Measurements from ENCODE around the gene EGFLAM. TPM values are rescaled to one million over a fixed set of nuclear protein-coding genes. Genes with fewer than 3 reads are reported as not detected.

The EGFLAM gene
- total RNA-seq, 1 experiment from 2014 or later, result 0.33 TPM

GRCh38 chr5:38274370-38274769 lies 16.0 kb downstream of the EGFLAM start:
- Mint-ChIP-seq H3K27ac (no peak overlapping the region), H3K4me1 (no peaks in the 10 kb centered on the region), H3K9me3 (peaks cover 15 to 23% of the 10 kb centered on the region in 2 experiments), H3K4me3 (no peak overlapping the region), H3K27me3 (ENCODE audit: low read depth) (no peaks in the 10 kb centered on the region; the same call in 1 of the 2 replicates), H3K36me3 (ENCODE audit: insufficient read depth in 1 of 3, low read depth in 3 of 3) (peaks cover 0 to 7% (median 0%) of the 10 kb centered on the region in 3 experiments; a peak in 2 of 7 replicates)
- Histone ChIP-seq H4K91ac (ENCODE audit: insufficient read length, low read depth, low read length) (no peak overlapping the region), H3K14ac (ENCODE audit: insufficient read depth, low read length) (no peak overlapping the region), H3K23me2 (ENCODE audit: insufficient read length, low read depth, low read length, poor library complexity, severe bottlenecking) (no peaks in the 10 kb centered on the region), H3K18ac (ENCODE audit: insufficient read length, low read depth, low read length) (no peak overlapping the region), H3K4ac (ENCODE audit: low read depth, low read length) (no peak overlapping the region), H2BK5ac (ENCODE audit: insufficient read length, low read length) (no peak overlapping the region), H2BK12ac (ENCODE audit: insufficient read length, low read depth, low read length) (no peak overlapping the region), H2BK15ac (ENCODE audit: low read depth, low read length) (no peak overlapping the region), H4K5ac (ENCODE audit: insufficient read length, low read depth, low read length) (no peak overlapping the region), H3K56ac (ENCODE audit: insufficient read length, low read depth, low read length) (no peak overlapping the region), H2AK5ac (ENCODE audit: insufficient read length, low read length) (no peak overlapping the region), H3K79me2 (ENCODE audit: insufficient read depth, low read length) (no peaks in the 10 kb centered on the region), H2BK120ac (ENCODE audit: low read depth, low read length, poor library complexity, severe bottlenecking) (no peak overlapping the region), H3K23ac (ENCODE audit: insufficient read length, low read depth, low read length) (no peak overlapping the region), H3K79me1 (ENCODE audit: insufficient read depth, low read depth, low read length, poor library complexity, severe bottlenecking) (no peaks in the 10 kb centered on the region), H3K27me3 (ENCODE audit: insufficient read depth, low read length) (no peaks in the 10 kb centered on the region), H3K4me1 (ENCODE audit: insufficient read depth, low read length) (no peaks in the 10 kb centered on the region), H3K27ac (ENCODE audit: insufficient read length, low read depth, low read length) (no peak overlapping the region), H3K9me3 (ENCODE audit: control insufficient read depth, low read depth, low read length) (peaks cover 4% of the 10 kb centered on the region), H3K9ac (ENCODE audit: extremely low read depth, insufficient read length, low read length) (no peak overlapping the region), H3T11ph (ENCODE audit: low read length) (no peak overlapping the region), H3K4me2 (ENCODE audit: insufficient read depth, insufficient read length, low read length) (no peak overlapping the region), H2AFZ (ENCODE audit: low read length) (no peak overlapping the region), H4K8ac (replicated peaks; ENCODE audit: insufficient read length, low read depth, low read length) (no peak overlapping the region), H2BK20ac (ENCODE audit: low read depth, low read length, poor library complexity, severe bottlenecking) (no peak overlapping the region), H4K20me1 (ENCODE audit: control insufficient read depth, insufficient read depth, insufficient read length) (no peaks in the 10 kb centered on the region)
- WGBS (ENCODE audit: extremely low coverage, insufficient read length, low lambda C conversion rate), result no CpG with 5 or more reads among the region's 1 CpG
- TF ChIP-seq, protein P1, sequence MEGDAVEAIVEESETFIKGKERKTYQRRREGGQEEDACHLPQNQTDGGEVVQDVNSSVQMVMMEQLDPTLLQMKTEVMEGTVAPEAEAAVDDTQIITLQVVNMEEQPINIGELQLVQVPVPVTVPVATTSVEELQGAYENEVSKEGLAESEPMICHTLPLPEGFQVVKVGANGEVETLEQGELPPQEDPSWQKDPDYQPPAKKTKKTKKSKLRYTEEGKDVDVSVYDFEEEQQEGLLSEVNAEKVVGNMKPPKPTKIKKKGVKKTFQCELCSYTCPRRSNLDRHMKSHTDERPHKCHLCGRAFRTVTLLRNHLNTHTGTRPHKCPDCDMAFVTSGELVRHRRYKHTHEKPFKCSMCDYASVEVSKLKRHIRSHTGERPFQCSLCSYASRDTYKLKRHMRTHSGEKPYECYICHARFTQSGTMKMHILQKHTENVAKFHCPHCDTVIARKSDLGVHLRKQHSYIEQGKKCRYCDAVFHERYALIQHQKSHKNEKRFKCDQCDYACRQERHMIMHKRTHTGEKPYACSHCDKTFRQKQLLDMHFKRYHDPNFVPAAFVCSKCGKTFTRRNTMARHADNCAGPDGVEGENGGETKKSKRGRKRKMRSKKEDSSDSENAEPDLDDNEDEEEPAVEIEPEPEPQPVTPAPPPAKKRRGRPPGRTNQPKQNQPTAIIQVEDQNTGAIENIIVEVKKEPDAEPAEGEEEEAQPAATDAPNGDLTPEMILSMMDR (conservative IDR thresholded peaks at IDR 0.05), result no peak
- no peak for DNase-seq
